DOHH2 (cell line): ENCODE measurements around the gene FAM72D.
"Not testable (repeated sequence)": the region's sequence is repeated elsewhere in the genome, so short reads cannot be mapped to it uniquely, and the experiment has no call there.

Experiments used
- H3F3A ChIP-seq: fragments of 200-600 bp; sonication (generic), shearing (Covaris generic); 2 replicates; pipeline ENCODE4 v1.6.0; 2016; ENCODE audit warnings: antibody characterized with exemption, mild to moderate bottlenecking; ENCODE audit not compliant: control insufficient read depth, insufficient read depth
- H3K27ac ChIP-seq: fragments of 200-600 bp; sonication (generic); 2 replicates; pipeline ENCODE4 v1.5.1; 2014; ENCODE audit warnings: low read depth, mild to moderate bottlenecking, low read length, moderate library complexity
- H3K27me3 ChIP-seq: fragments of 200-600 bp; sonication (generic); 2 replicates; pipeline ENCODE4 v1.6.1; 2014; ENCODE audit warnings: mild to moderate bottlenecking, low read length, mixed read lengths; ENCODE audit not compliant: control insufficient read depth
- H3K36me3 ChIP-seq: fragments of 200-600 bp; sonication (generic); 2 replicates; pipeline ENCODE4 v1.6.1; 2014; ENCODE audit warnings: mild to moderate bottlenecking, low read length, moderate library complexity, mixed read lengths; ENCODE audit not compliant: control insufficient read depth
- H3K4me1 ChIP-seq: fragments of 200-600 bp; sonication (generic); 2 replicates; pipeline ENCODE4 v1.6.1; 2014; ENCODE audit warnings: mild to moderate bottlenecking, low read length, mixed read lengths; ENCODE audit not compliant: control insufficient read depth
- H3K4me2 ChIP-seq: fragments of 200-600 bp; sonication (generic); 2 replicates; pipeline ENCODE4 v1.6.0; 2014; ENCODE audit warnings: mild to moderate bottlenecking, low read length, moderate library complexity
- H3K4me3 ChIP-seq: fragments of 200-600 bp; sonication (generic); 2 replicates; pipeline ENCODE4 v1.5.1; 2014; ENCODE audit warnings: mild to moderate bottlenecking, low read length, mixed read lengths
- H3K79me2 ChIP-seq: fragments of 200-600 bp; sonication (generic); 2 replicates; pipeline ENCODE4 v1.6.1; 2014; ENCODE audit warnings: mild to moderate bottlenecking, low read length, mixed read lengths; ENCODE audit not compliant: control insufficient read depth
- H3K9me2 ChIP-seq: fragments of 200-600 bp; sonication (generic); replicated peaks from 2 replicates; pipeline ENCODE4 v1.6.1; 2014; ENCODE audit warnings: mild to moderate bottlenecking, low read length, mixed read lengths; ENCODE audit not compliant: control insufficient read depth
- H3K9me3 ChIP-seq: fragments of 200-600 bp; sonication (generic); 2 replicates; pipeline ENCODE4 v1.6.1; 2014; ENCODE audit warnings: antibody characterized with exemption, low read length, mixed read lengths; ENCODE audit not compliant: control insufficient read depth, insufficient read depth
- H4K20me1 ChIP-seq: fragments of 200-600 bp; sonication (generic); 2 replicates; pipeline ENCODE4 v1.6.0; 2014; ENCODE audit warnings: low read depth, mild to moderate bottlenecking, antibody characterized with exemption, low read length, moderate library complexity; ENCODE audit not compliant: control insufficient read depth, insufficient read depth

Gene FAM72D

DNA sequence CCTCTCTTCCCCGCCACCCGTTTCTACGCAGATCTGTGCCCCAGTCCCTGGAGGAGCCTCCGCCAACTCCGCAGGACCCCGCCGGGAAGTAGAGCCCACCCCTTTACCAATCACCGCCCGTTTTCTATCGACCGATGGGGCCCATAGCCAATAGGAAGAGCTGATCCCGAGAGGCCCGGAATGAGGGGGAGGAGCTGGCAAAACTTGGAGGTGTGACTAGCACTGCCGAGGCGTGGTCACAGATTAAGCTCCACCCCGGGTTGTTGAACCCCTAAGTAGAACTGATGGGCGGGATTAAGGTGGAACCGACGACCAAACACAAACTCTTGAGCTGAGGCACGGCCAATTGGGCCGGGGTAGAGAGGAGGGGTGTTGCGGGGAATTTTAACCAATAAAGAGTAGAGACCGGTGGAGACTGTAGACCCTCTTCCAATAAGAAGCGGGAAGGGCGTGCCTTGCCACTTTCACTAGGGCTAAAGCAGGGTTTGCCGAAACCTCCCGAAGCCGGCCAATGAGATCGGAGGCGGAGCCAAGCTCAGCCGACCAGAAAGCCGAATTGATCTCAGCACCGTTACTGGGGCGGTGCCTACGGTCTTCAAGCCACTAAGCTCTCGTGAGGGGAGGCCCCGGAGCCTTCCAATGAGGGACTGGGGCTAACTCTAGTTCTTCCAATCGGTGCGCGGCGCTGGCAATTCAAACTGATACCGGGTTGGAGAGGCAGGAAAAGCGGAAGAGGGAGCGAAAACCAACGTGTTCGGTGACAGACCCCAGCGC is at the start of gene FAM72D, which contains the start of gene SRGAP2B:
FAM72D (plus strand) TSS at position 691 of the 774 bp plus-strand sequence. CDS start 874 bp downstream, outside the sequence.
SRGAP2B (minus strand) TSS at position 45 of the 774 bp plus-strand sequence. CDS start 2,427 bp downstream, outside the sequence.
- Histone ChIP-seq H3K4me3 (peak within 1 kb of the TSS; percentile 65), H3K4me2 (peak within 1 kb of the TSS; percentile 49)
- not testable (repeated sequence) for H3F3A ChIP-seq, H3K79me2 ChIP-seq, H3K9me2 ChIP-seq, H3K9me3 ChIP-seq, H4K20me1 ChIP-seq, H3K27me3 ChIP-seq, H3K4me1 ChIP-seq, H3K27ac ChIP-seq, H3K36me3 ChIP-seq

DNA sequence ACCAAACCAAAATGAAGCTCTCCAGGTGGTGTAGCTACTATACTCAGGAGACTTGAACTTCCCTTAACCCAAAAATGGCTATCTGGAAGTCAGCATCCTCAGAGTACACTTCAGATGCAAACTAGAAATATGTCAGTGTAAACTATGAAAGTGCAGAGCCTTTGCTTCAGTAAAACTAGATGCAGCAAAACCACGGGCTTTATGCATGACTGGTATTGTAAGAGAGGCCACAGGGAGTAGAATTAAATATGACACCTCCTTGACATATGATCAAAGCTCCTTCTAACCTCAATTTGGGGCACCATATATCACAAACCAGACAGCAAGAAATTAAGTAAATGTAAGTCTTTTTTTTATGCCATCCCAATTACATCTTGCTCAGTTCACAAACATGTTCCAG is 48.2 kb upstream of the FAM72D start:
- H3K4me1 ChIP-seq, H3K36me3 ChIP-seq, H3K27me3 ChIP-seq, H3F3A ChIP-seq, H3K4me3 ChIP-seq, H3K79me2 ChIP-seq, H3K9me2 ChIP-seq, H4K20me1 ChIP-seq, H3K9me3 ChIP-seq, H3K27ac ChIP-seq, H3K4me2 ChIP-seq: not testable (repeated sequence)

DNA sequence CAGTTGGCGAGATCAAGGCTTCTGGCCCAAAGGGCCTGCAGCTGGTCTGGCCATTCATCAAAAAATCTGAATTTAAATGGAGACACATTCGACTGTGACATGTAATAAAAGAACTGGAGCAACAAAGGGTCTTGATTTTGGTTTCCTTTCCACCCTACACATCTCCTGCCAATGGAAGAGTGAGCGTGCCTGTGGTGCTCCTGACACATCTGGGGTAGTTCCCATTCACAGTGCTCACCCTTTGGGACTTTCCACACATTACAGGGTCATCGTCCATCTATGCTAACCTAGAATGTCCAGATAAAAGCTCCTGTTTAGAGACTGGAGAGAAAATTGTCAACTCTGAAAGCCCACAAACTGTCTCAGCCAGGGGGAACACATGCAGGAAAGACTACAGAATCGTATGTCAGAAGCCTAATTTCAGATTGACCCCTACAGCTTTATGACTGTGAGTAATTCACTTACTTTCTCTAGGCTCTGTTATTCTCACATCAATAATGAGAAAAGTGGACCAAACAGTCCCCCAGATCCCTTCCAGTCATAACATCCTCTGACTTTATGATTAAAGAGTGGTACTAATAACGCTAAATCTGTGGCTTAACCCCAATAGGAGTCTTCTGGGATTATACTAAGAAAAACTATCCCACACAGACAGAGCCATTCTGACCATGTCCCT is 47.5 kb upstream of the FAM72D start:
- H3K27ac ChIP-seq, H3K36me3 ChIP-seq, H3K9me2 ChIP-seq: not testable (repeated sequence)

DNA sequence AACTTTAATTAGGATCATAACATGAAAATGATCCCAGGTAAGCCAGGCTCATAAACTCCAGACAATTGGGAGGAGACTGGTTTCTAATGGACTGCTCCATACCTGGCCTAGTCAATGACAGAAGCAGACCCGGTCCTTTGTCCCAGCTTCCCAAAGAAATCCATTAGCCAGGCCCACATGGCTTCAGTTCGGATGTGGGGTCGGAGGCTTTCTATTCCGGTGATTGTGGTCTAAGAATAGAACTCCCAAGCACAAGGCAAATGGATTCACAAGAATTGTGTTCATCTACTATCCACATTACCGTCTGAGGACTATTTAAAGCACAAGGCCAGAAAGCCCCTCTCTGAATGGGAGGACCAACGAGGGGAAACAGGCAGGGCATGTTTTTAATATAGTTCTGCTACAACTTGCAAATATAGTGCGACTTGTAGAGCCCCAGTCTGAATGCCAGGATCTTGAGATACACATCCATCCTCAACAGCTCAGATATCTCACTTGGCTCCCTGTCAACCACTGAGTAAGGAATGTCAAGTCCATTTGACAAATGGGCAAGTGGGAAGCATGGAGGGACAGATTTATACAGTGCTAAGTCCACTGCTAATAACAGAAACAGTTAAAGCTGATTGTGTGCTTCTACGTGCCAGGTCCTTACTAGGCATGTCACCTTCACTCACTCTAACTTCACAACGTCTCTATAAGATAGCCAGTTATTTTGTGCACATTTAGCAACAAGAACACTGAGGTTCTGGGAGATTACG is 43.6 kb upstream of the FAM72D start:
- H3K4me2 ChIP-seq = not testable (repeated sequence)

More for the DNA sequence above, 47.5 kb upstream of the FAM72D start:
- not testable (repeated sequence) for H3K27me3 ChIP-seq, H3K79me2 ChIP-seq, H3K4me2 ChIP-seq, H4K20me1 ChIP-seq, H3F3A ChIP-seq, H3K4me3 ChIP-seq, H3K9me3 ChIP-seq, H3K4me1 ChIP-seq

DNA sequence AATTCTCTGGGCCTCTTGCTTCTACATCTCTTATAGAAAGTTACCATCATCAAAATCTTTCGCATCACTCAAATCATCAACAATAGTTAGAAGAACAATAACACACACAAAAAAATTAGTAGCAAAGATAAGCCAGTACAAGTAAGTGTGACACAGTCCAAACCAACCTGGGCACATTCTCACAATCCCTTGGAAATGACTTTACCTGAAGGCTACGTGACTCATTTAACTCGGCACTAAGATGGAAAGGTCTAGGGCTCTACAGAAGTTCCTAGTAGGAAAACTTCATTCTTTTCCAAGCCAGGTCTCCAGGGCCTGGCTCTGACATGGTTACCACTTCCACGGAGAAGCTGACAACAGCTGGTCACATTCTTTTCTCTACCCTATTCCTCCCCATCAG is 42.3 kb upstream of the FAM72D start:
- H3K36me3 ChIP-seq, H3K4me1 ChIP-seq: not testable (repeated sequence)

More for the DNA sequence above, 43.6 kb upstream of the FAM72D start:
- H3K36me3 ChIP-seq, H3K27me3 ChIP-seq, H3F3A ChIP-seq, H3K27ac ChIP-seq, H3K79me2 ChIP-seq, H3K9me2 ChIP-seq, H4K20me1 ChIP-seq, H3K4me1 ChIP-seq, H3K9me3 ChIP-seq, H3K4me3 ChIP-seq: not testable (repeated sequence)

DNA sequence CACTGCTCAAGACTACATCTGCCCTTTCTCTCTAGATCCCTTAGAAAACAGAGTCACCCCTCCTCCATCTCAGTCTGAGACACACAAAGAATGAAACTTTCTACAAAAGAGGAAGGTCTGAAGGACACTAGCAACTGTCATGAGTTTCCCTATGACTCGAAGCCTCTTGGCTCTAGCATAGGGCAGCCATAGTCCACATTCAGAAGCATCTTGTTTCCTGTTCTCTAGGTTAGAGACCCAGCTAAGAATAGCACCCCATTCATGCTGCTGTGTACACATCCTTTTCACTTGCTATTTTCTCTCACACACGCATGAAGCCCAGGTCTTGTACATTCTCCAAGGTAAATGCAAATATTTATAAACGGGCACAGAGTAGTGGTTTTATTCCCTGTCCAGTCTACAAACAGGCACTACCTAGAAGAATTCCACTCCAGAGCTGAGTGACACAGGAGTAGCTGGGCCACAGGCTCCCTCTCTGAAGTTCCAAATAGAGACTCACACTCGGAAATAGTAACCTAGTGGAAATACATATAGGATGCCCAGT is 40.5 kb upstream of the FAM72D start:
- not testable (repeated sequence) for H3K36me3 ChIP-seq, H3K4me1 ChIP-seq, H3K9me2 ChIP-seq, H4K20me1 ChIP-seq, H3K79me2 ChIP-seq, H3K27me3 ChIP-seq, H3K9me3 ChIP-seq, H3F3A ChIP-seq, H3K4me2 ChIP-seq, H3K27ac ChIP-seq, H3K4me3 ChIP-seq

More for the DNA sequence above, 42.3 kb upstream of the FAM72D start:
- not testable (repeated sequence) for H3K9me3 ChIP-seq, H3K9me2 ChIP-seq, H3K27ac ChIP-seq, H3K4me2 ChIP-seq, H3K27me3 ChIP-seq, H3K79me2 ChIP-seq, H3K4me3 ChIP-seq, H4K20me1 ChIP-seq, H3F3A ChIP-seq

DNA sequence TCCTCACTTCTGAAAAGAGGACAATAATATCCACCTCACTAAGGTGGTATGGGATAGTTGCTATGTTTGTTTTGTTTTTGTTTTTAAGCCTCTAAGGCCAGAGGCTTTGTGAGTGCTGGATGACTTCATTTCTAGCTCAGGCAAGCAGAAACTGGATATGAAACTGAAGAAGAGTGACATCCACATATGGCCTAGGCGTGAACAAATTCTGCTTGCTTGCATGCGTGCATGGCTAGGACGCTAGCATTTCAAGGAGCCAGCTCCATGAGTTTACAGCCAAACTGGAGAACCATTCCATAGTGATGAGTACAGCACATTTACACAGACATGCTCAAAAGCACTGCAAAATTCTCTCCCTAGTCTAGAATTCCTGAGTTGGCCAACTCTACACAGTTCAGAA is 37.6 kb upstream of the FAM72D start:
- not testable (repeated sequence) for H3K79me2 ChIP-seq, H3F3A ChIP-seq, H3K9me2 ChIP-seq, H3K4me1 ChIP-seq, H3K27ac ChIP-seq, H3K36me3 ChIP-seq, H4K20me1 ChIP-seq, H3K4me2 ChIP-seq, H3K27me3 ChIP-seq, H3K4me3 ChIP-seq, H3K9me3 ChIP-seq
